HepG2 (cell line): ENCODE results near the gene ITGB2. TPM values are rescaled to one million over a fixed set of nuclear protein-coding genes. Genes with fewer than 3 reads are reported as not detected.

Experiments used
- ARID4A ChIP-seq: sonication (generic); formaldehyde crosslinking; IDR thresholded peaks from 2 replicates; pipeline ENCODE4 v1.5.0; 2020; ENCODE audit warnings: mild to moderate bottlenecking, missing genetic modification reagents, borderline replicate concordance
- ATM ChIP-seq: fragments of 450-650 bp; IDR thresholded peaks from 2 replicates; pipeline ENCODE4 v1.7.1; 2017; ENCODE audit warnings: mild to moderate bottlenecking, borderline replicate concordance
- ESRRA ChIP-seq: sonication (generic); formaldehyde crosslinking; IDR thresholded peaks from 2 replicates; pipeline ENCODE4 v1.5.1; 2020; ENCODE audit warnings: mild to moderate bottlenecking, low read depth, missing genetic modification reagents
- FOXO1 ChIP-seq: sonication (generic); formaldehyde crosslinking; IDR thresholded peaks from 2 replicates; pipeline ENCODE4 v1.4.0; 2020; ENCODE audit warnings: missing genetic modification reagents
- HNF4A ChIP-seq: sonication (generic); formaldehyde crosslinking; IDR thresholded peaks from 2 replicates; pipeline ENCODE4 v1.4.0; 2020; ENCODE audit warnings: missing genetic modification reagents
- KDM2A ChIP-seq: sonication (generic); formaldehyde crosslinking; IDR thresholded peaks from 2 replicates; pipeline ENCODE4 v1.4.0; 2020; ENCODE audit warnings: low read depth, missing genetic modification reagents, borderline replicate concordance
- MXI1 ChIP-seq: IDR thresholded peaks from 3 replicates; pipeline ENCODE4 v1.6.1; 2012; ENCODE audit warnings: low read depth, low read length, inconsistent platforms, borderline replicate concordance
- NFKB2 ChIP-seq: sonication (generic); formaldehyde crosslinking; IDR thresholded peaks from 2 replicates; pipeline ENCODE4 v1.4.0; 2020; ENCODE audit warnings: missing genetic modification reagents, borderline replicate concordance
- RBM22 ChIP-seq: fragments of 200-400 bp; formaldehyde crosslinking; optimal IDR thresholded peaks from 2 replicates; pipeline ENCODE3; 2017; ENCODE audit warnings: mild to moderate bottlenecking, low read length, moderate library complexity
- ZMYM2 ChIP-seq: sonication (generic); formaldehyde crosslinking; IDR thresholded peaks from 2 replicates; pipeline ENCODE4 v1.8.0; 2022; ENCODE audit warnings: mild to moderate bottlenecking, missing genetic modification reagents
- polyA plus RNA-seq, 8 experiments: library from polyadenylated mRNA; depleted of rRNA in 3 of 8; stranded (reverse) in 7 of 8; unstranded in 1 of 8; fragments of >200 nt; fragmentation: Illumina TruSeq in 4 of 8; extraction: Trizol in 4 of 8; gene quantifications; 2 replicates each; pipeline versions ENCODE4 v1.2.1 to v1.2.3, GENCODE V29; 2011 to 2016; ENCODE audit warnings: low read depth in 4 of 8, missing spikeins in 1 of 8, mixed read lengths in 1 of 8; ENCODE audit not compliant: insufficient read depth in 1 of 8
- total RNA-seq, 5 experiments: library from RNA; depleted of rRNA; stranded (reverse); fragments of >200 nt; fragmentation: Illumina TruSeq; extraction: Trizol; gene quantifications; 2 replicates each; pipeline ENCODE4 v1.2.3, GENCODE V29; 2016; ENCODE audit warnings: low read depth in 1 of 5
- TF ChIP-seq, protein P1 (sequence below), 2 experiments: sonication (generic) in 1 of 2; formaldehyde crosslinking in 1 of 2; IDR thresholded peaks; 2 replicates each; pipeline versions ENCODE4 v1.5.1 to v1.6.1; 2011 to 2020; ENCODE audit warnings: borderline replicate concordance in 1 of 2, low read depth in 1 of 2, low read length in 1 of 2, mild to moderate bottlenecking in 1 of 2, missing genetic modification reagents in 1 of 2, moderate library complexity in 1 of 2
- TF ChIP-seq, protein P2 (sequence below): sonication (generic); formaldehyde crosslinking; IDR thresholded peaks from 2 replicates; pipeline ENCODE4 v1.5.1; 2020; ENCODE audit warnings: mild to moderate bottlenecking, missing genetic modification reagents, moderate library complexity
- TF ChIP-seq, protein P3 (sequence below): sonication (generic); formaldehyde crosslinking; IDR thresholded peaks from 2 replicates; pipeline ENCODE4 v1.9.0; 2021; ENCODE audit warnings: missing genetic modification reagents, borderline replicate concordance

Gene ITGB2
- total and polyA plus RNA-seq, 2 of the 13 experiments (the other 11 are each of a cell fraction or from before 2014, with no cell fraction given) = 4.2 to 18.0 TPM

GRCh38 chr21:44850905-44851657, 69.6 kb downstream of the ITGB2 start (continued):
- TF ChIP-seq, protein P1, sequence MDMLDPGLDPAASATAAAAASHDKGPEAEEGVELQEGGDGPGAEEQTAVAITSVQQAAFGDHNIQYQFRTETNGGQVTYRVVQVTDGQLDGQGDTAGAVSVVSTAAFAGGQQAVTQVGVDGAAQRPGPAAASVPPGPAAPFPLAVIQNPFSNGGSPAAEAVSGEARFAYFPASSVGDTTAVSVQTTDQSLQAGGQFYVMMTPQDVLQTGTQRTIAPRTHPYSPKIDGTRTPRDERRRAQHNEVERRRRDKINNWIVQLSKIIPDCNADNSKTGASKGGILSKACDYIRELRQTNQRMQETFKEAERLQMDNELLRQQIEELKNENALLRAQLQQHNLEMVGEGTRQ (IDR thresholded peaks at IDR 0.05; ENCODE audit: low read depth, low read length) = no peak
- TF ChIP-seq, protein P1 (CRISPR knock-in tag; IDR thresholded peaks at IDR 0.05; ENCODE audit: borderline replicate concordance) = peak; percentile 49; the same call in 1 of the 2 replicates
- TF ChIP-seq ZMYM2 (no peak), NFKB2 (CRISPR knock-in tag) (no peak), KDM2A (CRISPR knock-in tag) (0 out of 2 replicates have a peak, but pooled peaks have one; percentile 10), MXI1 (peak; percentile 39; the same call in 1 of the 3 replicates), ATM (no peak), HNF4A (CRISPR knock-in tag) (peak; percentile 46), ESRRA (CRISPR knock-in tag) (0 out of 2 replicates have a peak, but pooled peaks have one; percentile 31), RBM22 (peak; percentile 23), ARID4A (CRISPR knock-in tag) (peak; percentile 50; the same call in 1 of the 2 replicates), FOXO1 (CRISPR knock-in tag) (no peak)
- TF ChIP-seq, protein P2, sequence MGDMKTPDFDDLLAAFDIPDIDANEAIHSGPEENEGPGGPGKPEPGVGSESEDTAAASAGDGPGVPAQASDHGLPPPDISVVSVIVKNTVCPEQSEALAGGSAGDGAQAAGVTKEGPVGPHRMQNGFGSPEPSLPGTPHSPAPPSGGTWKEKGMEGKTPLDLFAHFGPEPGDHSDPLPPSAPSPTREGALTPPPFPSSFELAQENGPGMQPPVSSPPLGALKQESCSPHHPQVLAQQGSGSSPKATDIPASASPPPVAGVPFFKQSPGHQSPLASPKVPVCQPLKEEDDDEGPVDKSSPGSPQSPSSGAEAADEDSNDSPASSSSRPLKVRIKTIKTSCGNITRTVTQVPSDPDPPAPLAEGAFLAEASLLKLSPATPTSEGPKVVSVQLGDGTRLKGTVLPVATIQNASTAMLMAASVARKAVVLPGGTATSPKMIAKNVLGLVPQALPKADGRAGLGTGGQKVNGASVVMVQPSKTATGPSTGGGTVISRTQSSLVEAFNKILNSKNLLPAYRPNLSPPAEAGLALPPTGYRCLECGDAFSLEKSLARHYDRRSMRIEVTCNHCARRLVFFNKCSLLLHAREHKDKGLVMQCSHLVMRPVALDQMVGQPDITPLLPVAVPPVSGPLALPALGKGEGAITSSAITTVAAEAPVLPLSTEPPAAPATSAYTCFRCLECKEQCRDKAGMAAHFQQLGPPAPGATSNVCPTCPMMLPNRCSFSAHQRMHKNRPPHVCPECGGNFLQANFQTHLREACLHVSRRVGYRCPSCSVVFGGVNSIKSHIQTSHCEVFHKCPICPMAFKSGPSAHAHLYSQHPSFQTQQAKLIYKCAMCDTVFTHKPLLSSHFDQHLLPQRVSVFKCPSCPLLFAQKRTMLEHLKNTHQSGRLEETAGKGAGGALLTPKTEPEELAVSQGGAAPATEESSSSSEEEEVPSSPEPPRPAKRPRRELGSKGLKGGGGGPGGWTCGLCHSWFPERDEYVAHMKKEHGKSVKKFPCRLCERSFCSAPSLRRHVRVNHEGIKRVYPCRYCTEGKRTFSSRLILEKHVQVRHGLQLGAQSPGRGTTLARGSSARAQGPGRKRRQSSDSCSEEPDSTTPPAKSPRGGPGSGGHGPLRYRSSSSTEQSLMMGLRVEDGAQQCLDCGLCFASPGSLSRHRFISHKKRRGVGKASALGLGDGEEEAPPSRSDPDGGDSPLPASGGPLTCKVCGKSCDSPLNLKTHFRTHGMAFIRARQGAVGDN (CRISPR knock-in tag) = peak; percentile 77
- TF ChIP-seq, protein P3, sequence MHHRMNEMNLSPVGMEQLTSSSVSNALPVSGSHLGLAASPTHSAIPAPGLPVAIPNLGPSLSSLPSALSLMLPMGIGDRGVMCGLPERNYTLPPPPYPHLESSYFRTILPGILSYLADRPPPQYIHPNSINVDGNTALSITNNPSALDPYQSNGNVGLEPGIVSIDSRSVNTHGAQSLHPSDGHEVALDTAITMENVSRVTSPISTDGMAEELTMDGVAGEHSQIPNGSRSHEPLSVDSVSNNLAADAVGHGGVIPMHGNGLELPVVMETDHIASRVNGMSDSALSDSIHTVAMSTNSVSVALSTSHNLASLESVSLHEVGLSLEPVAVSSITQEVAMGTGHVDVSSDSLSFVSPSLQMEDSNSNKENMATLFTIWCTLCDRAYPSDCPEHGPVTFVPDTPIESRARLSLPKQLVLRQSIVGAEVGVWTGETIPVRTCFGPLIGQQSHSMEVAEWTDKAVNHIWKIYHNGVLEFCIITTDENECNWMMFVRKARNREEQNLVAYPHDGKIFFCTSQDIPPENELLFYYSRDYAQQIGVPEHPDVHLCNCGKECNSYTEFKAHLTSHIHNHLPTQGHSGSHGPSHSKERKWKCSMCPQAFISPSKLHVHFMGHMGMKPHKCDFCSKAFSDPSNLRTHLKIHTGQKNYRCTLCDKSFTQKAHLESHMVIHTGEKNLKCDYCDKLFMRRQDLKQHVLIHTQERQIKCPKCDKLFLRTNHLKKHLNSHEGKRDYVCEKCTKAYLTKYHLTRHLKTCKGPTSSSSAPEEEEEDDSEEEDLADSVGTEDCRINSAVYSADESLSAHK (CRISPR knock-in tag) = no peak
